Activated T-cell treated with anti-CD3 and anti-CD28 coated beads, Interleukin-2, amount 50 U/mL, for 72 hours (primary cell): ENCODE measurements around the gene METTL13. TPM values are rescaled to one million over a fixed set of nuclear protein-coding genes. Genes with fewer than 3 reads are reported as not detected.

Experiments used
- ATAC-seq, 2 donors: fragments of 150-1000 bp; cut with Tn5 transposase; replicated peaks in 1 of 2; 2 replicates each; pipeline ENCODE4 v1.10.0; 2021; ENCODE audit warnings: moderate library complexity in 2 of 2, mild to moderate bottlenecking in 1 of 2
- DNase-seq, 2 donors: peaks; one replicate each; pipeline ENCODE4 v3.0.0; 2021 to 2022; ENCODE audit warnings: mixed read lengths in 1 of 2
- H3K27ac Mint-ChIP-seq: one replicate; pipeline ENCODE4 v1.8.0; 2022; ENCODE audit warnings: mild to moderate bottlenecking, moderate library complexity, mixed read lengths
- H3K27me3 Mint-ChIP-seq: one replicate; pipeline ENCODE4 v1.8.0; 2022; ENCODE audit warnings: low read depth, mixed read lengths
- H3K36me3 Mint-ChIP-seq, 2 donors: one replicate each; pipeline ENCODE4 v1.8.0; 2022; ENCODE audit warnings: mixed read lengths in 2 of 2, mild to moderate bottlenecking in 1 of 2; ENCODE audit not compliant: insufficient read depth in 2 of 2
- H3K4me1 Mint-ChIP-seq: one replicate; pipeline ENCODE4 v1.8.0; 2022; ENCODE audit warnings: low read depth, mixed read lengths
- H3K4me3 Mint-ChIP-seq, 2 donors: one replicate each; pipeline ENCODE4 v1.8.0; 2022; ENCODE audit warnings: mild to moderate bottlenecking in 2 of 2, mixed read lengths in 2 of 2, moderate library complexity in 2 of 2
- H3K9me3 Mint-ChIP-seq, 2 donors: one replicate each; pipeline ENCODE4 v1.8.0; 2022; ENCODE audit warnings: mixed read lengths in 2 of 2
- total RNA-seq, 2 donors: library from RNA; stranded (reverse); gene quantifications; one replicate each; pipeline ENCODE4 v1.2.3, GENCODE V29; 2022

The METTL13 gene
- total RNA-seq, 2 donors from 2014 or later: 38.0 to 46.4 TPM

DNA sequence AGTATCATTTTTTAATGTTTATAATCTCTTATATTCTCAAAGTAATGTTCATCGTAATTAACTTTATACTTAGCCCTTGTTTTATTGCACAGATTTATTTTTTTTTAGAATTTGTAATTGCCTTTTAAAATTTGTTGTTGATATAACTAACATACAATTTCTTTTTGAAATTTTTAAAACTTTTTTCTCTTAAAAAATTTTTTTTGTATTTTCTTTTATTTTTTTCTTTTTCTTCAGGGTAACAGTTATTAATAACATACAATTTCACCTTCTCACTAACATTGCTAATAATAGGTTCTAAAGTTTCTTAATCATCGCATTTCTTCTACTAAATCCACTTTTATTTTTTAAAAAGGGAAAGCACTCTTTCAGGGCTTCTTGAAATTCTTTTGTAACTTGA is 28.3 kb upstream of the METTL13 start:
- ATAC-seq (no peak), DNase-seq (no peak)
- H3K9me3 Mint-ChIP-seq: no peaks in the 10 kb centered on the region
- H3K27ac Mint-ChIP-seq: no peak overlapping the region
- no peaks in the 10 kb centered on the region for H3K27me3 Mint-ChIP-seq
- H3K4me1 Mint-ChIP-seq: peaks cover 5% of the 10 kb centered on the region
- H3K4me3 Mint-ChIP-seq: no peak overlapping the region
- H3K36me3 Mint-ChIP-seq: no peaks in the 10 kb centered on the region

GRCh38 chr1:171753685-171754352 is 27.6 kb upstream of the METTL13 start:
- no peaks in the 10 kb centered on the region for H3K36me3 Mint-ChIP-seq
- ATAC-seq: no peak
- no peak for DNase-seq
- no peak overlapping the region for H3K27ac Mint-ChIP-seq
- H3K27me3 Mint-ChIP-seq: no peaks in the 10 kb centered on the region
- H3K9me3 Mint-ChIP-seq: no peaks in the 10 kb centered on the region
- H3K4me1 Mint-ChIP-seq: peaks cover 5% of the 10 kb centered on the region
- no peak overlapping the region for H3K4me3 Mint-ChIP-seq

GRCh38 chr1:171754353-171754705 is 27.1 kb upstream of the METTL13 start:
- no peaks in the 10 kb centered on the region for H3K9me3 Mint-ChIP-seq
- DNase-seq: no peak
- no peaks in the 10 kb centered on the region for H3K27me3 Mint-ChIP-seq
- no peaks in the 10 kb centered on the region for H3K36me3 Mint-ChIP-seq
- H3K27ac Mint-ChIP-seq: peak overlapping the region; percentile 22
- H3K4me3 Mint-ChIP-seq: no peak overlapping the region
- no peak for ATAC-seq
- peaks cover 5% of the 10 kb centered on the region for H3K4me1 Mint-ChIP-seq

DNA sequence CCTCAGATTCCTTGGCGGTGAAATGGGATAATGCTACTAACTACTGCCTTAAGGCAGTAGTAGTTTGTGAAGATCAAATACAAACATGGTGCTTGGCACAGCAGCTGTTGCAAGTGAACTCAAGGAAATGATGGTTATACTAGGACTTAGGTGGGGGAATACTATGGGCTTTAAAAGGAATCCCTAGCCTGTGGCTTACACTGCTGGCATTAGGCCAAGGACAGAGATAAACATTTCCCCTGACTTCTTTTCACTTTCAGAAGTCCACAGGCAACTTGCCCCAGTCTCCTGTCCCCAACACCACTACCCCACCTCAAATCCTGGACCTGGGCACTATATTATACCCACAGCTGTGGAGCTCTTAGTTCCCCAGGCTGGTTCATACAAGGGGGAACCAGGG is 26.5 kb upstream of the METTL13 start:
- no peaks in the 10 kb centered on the region for H3K9me3 Mint-ChIP-seq
- ATAC-seq (no peak), DNase-seq (no peak)
- no peaks in the 10 kb centered on the region for H3K36me3 Mint-ChIP-seq
- H3K27ac Mint-ChIP-seq: no peak overlapping the region
- H3K4me1 Mint-ChIP-seq: peaks cover 5% of the 10 kb centered on the region
- H3K4me3 Mint-ChIP-seq: no peak overlapping the region
- no peaks in the 10 kb centered on the region for H3K27me3 Mint-ChIP-seq

DNA sequence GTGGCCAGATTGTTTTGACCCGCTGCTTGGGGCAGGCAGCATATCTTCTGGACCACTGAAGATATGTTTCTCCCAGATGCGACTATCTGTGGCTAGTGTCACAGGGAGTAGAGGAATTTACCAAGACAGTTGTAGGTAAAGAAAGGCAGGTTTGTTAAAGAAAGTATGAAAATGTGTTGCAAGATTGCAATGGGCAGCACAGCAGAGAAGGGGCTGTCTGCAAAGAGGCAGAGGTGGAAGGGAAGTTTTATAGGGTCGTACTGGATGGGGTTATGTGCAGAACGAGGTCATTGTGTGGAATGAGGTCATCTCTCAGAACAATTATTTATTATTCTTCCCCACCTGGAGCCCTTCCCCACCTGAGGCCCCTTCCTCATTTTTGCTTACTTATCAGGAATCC is 24.6 kb upstream of the METTL13 start:
- H3K9me3 Mint-ChIP-seq: no peaks in the 10 kb centered on the region
- H3K27me3 Mint-ChIP-seq: no peaks in the 10 kb centered on the region
- ATAC-seq (no peak), DNase-seq (no peak)
- H3K36me3 Mint-ChIP-seq: no peaks in the 10 kb centered on the region
- H3K4me1 Mint-ChIP-seq: no peaks in the 10 kb centered on the region
- H3K4me3 Mint-ChIP-seq: no peak overlapping the region
- no peak overlapping the region for H3K27ac Mint-ChIP-seq

GRCh38 chr1:171758011-171758410 is 23.4 kb upstream of the METTL13 start:
- Mint-ChIP-seq H3K4me3 (no peak overlapping the region), H3K27ac (peak overlapping the region; percentile 39)
- no peak for DNase-seq

GRCh38 chr1:171762143-171762563 is 19.3 kb upstream of the METTL13 start:
- Mint-ChIP-seq H3K36me3 (no peaks in the 10 kb centered on the region), H3K27me3 (peaks cover 26% of the 10 kb centered on the region), H3K9me3 (no peaks in the 10 kb centered on the region), H3K4me1 (no peaks in the 10 kb centered on the region), H3K4me3 (no peak overlapping the region), H3K27ac (no peak overlapping the region)
- ATAC-seq: no peak
- DNase-seq: no peak

More at GRCh38 chr1:171758011-171758410, 23.4 kb upstream of the METTL13 start:
- Mint-ChIP-seq H3K36me3 (no peaks in the 10 kb centered on the region), H3K4me1 (no peaks in the 10 kb centered on the region), H3K9me3 (no peaks in the 10 kb centered on the region), H3K27me3 (peaks cover 3% of the 10 kb centered on the region)
- ATAC-seq: no peak

- no peak for ATAC-seq
- DNase-seq: no peak
- no peaks in the 10 kb centered on the region for H3K4me1 Mint-ChIP-seq
- no peak overlapping the region for H3K4me3 Mint-ChIP-seq
- H3K36me3 Mint-ChIP-seq: no peaks in the 10 kb centered on the region
- no peaks in the 10 kb centered on the region for H3K9me3 Mint-ChIP-seq
- peaks cover 26% of the 10 kb centered on the region for H3K27me3 Mint-ChIP-seq
- no peak overlapping the region for H3K27ac Mint-ChIP-seq
These were observed 17.7 kb upstream of the METTL13 start for GRCh38 chr1:171763764-171764163.

- Mint-ChIP-seq H3K9me3 (no peaks in the 10 kb centered on the region), H3K4me1 (no peaks in the 10 kb centered on the region), H3K27ac (no peak overlapping the region), H3K36me3 (no peaks in the 10 kb centered on the region), H3K4me3 (no peak overlapping the region), H3K27me3 (peaks cover 19% of the 10 kb centered on the region)
- DNase-seq (no peak), ATAC-seq (no peak)
These were observed 12.3 kb upstream of the METTL13 start for GRCh38 chr1:171769171-171769570.

DNA sequence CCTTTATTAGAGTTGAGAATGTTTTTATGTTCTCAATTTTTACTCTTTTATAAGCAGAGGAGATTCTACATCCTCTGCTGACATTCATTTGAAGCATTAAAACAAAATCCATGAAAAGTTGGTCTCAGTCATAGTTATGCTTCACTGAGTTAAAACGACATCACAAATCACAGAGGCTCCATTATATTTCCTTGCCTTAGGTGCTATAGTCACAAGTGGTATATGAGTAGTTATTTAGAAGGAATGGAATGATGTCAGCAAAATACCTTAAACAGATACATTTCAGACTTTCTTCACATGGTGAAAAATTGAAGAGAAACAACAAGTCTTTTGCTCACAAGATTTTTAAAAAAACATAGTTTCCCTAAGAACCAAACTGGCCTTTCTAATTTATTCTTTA is 11.7 kb upstream of the METTL13 start:
- Mint-ChIP-seq H3K4me1 (no peaks in the 10 kb centered on the region), H3K4me3 (no peak overlapping the region), H3K27me3 (peaks cover 19% of the 10 kb centered on the region), H3K36me3 (no peaks in the 10 kb centered on the region), H3K27ac (no peak overlapping the region), H3K9me3 (no peaks in the 10 kb centered on the region)
- DNase-seq (no peak), ATAC-seq (no peak)

DNA sequence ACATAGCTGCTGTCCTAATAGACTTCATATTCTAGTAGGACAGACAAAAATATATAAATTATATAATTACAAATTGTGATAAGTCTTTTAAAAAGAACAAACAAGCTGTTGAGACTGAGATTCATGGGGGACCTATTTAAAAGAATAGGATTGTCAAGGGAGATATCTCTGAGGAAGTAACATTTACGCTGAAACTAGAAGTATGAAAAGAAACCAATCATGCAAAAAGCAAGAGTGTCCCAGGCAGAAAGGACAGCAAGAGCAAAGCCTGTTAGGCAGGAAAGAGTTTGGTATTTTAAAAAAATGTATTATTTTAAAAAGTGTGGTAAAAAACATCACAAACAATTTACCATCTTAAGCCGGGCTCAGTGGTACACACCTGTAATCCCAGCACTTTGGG is 9.1 kb upstream of the METTL13 start:
- ATAC-seq (no peak), DNase-seq (no peak)
- Mint-ChIP-seq H3K9me3 (no peaks in the 10 kb centered on the region), H3K27me3 (peaks cover 15% of the 10 kb centered on the region), H3K4me3 (no peak overlapping the region), H3K4me1 (peaks cover 1% of the 10 kb centered on the region), H3K27ac (no peak overlapping the region), H3K36me3 (no peaks in the 10 kb centered on the region)

DNA sequence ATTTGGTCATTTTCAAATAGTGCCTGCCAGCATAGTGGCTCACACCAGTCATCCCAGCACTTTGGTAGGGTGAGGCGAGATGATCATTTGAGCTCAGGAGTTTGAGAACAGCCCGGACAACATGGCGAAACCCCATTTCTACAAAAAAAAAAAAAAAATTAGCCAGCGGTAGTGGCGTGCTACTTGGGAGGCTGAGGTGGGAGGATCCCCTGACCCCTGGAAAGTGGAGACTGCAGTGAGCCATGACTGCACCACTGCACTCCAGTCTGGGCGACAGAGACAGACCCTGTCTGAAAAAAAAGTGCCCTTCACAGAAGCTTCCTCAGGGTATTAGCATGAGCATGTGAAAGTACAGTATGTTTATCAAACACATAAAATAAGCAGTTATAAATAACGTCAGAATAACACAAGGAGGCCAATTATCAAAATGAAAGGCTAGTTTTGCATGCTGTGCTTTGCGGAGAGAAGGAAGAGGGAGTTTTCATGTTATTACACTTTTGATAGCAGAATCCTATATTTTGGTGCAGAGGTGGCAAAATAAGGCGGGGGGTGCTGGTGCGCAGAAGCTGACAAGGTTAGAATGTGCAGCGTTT is 781 bp upstream of the METTL13 start:
- H3K27ac Mint-ChIP-seq: peak overlapping the region; percentile 97
- H3K36me3 Mint-ChIP-seq: peaks cover 11% of the 10 kb centered on the region in 2 donors
- H3K4me3 Mint-ChIP-seq: peak overlapping the region; percentile 95 to 100
- DNase-seq (no peak), ATAC-seq (no peak)
- no peaks in the 10 kb centered on the region for H3K9me3 Mint-ChIP-seq
- H3K27me3 Mint-ChIP-seq: no peaks in the 10 kb centered on the region
- peaks cover 50% of the 10 kb centered on the region for H3K4me1 Mint-ChIP-seq

GRCh38 chr1:171783816-171784530 is 2.5 kb downstream of the METTL13 start:
- H3K4me3 Mint-ChIP-seq: peak overlapping the region; percentile 95 to 100
- ATAC-seq: no peak
- H3K27me3 Mint-ChIP-seq: no peaks in the 10 kb centered on the region
- H3K27ac Mint-ChIP-seq: peak overlapping the region; percentile 24
- no peak for DNase-seq
- peaks cover 73% of the 10 kb centered on the region for H3K4me1 Mint-ChIP-seq
- H3K36me3 Mint-ChIP-seq: peaks cover 13 to 27% of the 10 kb centered on the region in 2 donors
- H3K9me3 Mint-ChIP-seq: no peaks in the 10 kb centered on the region
